Stimulated activated CD4-positive, alpha-beta T cell treated with anti-CD3 and anti-CD28 coated beads, Interleukin-2, amount 100 ng/mL, for 4 hours (primary cell): Measurements from ENCODE around the gene ALDH8A1.

Experiments used
- DNase-seq: peaks from one replicate; pipeline ENCODE4 v3.0.0-alpha.2; 2020; ENCODE audit warnings: low read depth

The ALDH8A1 gene, protein sequence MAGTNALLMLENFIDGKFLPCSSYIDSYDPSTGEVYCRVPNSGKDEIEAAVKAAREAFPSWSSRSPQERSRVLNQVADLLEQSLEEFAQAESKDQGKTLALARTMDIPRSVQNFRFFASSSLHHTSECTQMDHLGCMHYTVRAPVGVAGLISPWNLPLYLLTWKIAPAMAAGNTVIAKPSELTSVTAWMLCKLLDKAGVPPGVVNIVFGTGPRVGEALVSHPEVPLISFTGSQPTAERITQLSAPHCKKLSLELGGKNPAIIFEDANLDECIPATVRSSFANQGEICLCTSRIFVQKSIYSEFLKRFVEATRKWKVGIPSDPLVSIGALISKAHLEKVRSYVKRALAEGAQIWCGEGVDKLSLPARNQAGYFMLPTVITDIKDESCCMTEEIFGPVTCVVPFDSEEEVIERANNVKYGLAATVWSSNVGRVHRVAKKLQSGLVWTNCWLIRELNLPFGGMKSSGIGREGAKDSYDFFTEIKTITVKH

DNA sequence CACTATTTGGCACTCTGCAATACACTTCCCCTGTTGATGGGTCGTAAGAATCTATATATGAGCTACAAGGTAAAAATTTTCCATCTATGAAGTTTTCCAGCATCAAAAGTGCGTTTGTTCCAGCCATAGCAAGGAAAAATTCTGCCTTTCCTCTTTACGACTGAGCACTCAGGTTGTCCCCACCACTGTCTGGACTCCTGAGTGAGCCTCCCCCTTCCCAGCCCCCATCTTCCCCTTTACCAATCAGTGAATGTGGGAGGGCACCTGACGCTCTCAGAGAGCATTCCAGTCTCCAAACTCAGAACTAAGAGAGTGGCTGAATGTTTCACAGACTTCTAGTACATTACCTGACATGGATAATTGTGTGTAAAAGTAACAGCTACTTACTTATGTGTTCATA lies at the start of gene ALDH8A1:
ALDH8A1 (minus strand) TSS at position 175 of the 400 bp plus-strand sequence; CDS start at position 127, 48 bp downstream.
- DNase-seq: no peak

DNA sequence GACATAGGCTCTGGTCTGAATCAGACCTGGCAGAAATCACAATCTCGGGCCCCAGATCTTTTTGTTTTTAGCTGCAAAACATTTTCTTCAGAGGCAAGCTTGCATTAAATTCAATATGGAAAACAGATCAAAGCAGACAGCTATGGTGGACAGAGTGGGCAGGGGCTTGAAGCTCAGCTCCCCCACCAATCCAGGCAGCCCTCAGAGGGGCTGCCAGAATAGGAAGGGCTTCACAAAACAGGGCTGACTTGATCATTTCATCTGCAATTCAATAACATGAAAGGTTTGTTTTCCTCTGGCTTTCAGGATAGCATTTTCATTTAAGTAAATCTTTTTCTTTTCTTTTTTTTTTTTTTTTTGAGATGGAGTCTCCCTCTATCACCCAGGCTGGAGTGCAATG lies 49.2 kb upstream of the ALDH8A1 start:
- no peak for DNase-seq

DNA sequence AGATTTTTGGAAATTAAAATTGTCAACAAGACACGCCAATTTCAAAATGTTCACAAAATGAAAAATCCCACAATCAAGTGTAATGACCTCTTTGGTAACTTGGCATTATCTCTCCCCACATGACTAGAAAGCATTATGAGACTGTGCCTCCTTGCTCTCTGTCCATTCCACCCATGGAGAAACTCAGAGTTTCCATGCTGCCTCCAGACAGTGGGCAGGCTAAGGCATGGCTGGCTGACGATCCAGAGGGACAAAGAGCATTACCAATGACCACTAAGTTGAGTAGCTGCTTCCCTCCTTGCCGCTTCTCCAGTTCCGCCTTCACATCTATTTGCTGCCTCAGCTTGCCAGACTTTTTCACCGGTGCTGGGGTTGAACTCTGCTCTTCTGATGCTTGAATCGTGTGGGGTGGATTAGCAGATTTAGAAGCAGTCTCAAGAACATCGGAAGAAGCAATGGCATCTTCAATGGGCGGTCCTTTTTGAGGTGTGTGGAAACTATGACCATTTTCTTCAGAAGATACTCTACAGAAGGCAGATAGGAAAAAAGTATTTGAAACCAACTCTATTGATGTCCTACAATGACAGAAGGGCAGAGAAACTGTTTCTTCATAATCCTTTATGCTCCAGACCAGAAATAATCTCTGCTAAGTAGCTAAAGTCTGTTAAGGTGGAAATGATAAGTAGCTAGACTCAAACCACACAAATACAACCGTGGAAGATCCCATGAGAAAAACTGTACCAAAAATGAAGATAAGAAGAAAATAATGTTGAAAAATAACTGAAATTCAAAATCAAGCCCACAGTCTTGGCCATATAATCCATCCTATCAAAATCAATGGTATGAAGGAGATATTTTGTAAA lies 47.5 kb upstream of the ALDH8A1 start:
- DNase-seq: no peak

- no peak for DNase-seq
Observed at GRCh38 chr6:134995536-134995935, 45.6 kb upstream of the ALDH8A1 start.

DNA sequence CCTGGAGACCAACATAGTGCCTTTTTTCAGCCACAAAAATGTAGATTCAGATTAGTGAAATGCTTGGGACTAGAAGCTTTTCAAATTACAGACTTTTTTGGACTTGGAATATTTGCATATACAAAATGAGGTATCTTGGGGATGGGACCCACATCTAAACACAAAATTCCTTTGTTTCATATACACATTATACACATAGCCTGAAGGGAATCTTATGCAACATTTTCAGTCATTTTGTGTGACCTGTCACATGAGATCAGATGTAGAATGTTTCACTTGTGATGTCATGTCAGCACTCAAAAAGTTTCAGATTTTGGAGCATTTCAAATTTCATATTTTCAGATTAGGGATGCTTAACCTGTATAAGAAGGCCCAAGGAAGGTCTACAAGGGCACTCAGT lies 44.5 kb upstream of the ALDH8A1 start:
- DNase-seq: no peak

DNA sequence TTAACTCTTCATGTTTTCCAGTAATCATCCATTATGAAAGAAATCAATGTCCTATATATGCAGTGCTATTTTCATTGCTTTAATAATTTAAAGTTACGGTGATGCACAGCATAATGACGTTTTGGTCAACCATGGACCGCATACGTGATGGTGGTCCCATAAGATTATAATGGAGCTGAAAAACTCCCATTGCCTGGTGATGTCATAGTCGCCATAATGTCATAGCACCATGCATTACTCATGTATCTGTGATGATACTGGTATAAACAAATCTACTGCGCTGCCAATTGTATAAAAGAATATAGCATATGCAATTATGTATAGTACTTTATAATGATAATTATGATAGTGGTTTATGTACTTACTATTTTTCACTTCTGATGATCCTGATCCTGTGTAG lies 42.3 kb upstream of the ALDH8A1 start:
- no peak for DNase-seq

DNA sequence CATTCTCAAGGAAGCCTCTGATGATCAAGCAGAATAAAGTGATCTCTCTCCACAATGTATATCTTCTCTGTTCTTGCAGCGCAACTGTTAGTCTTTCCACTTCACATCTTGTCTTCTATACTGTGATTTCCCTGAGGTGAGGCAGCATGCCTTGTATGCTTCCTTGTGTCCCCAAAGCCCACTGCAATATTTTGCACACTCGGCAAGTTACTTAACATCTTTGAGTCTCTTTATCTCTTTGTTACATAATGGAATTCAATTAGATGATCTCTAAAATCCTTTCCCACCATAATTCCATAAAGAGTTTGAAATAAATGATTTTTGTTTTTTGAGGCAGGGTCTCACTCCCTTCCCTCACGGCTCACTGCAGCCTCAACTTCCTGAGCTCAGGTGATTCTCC lies 40.4 kb upstream of the ALDH8A1 start:
- DNase-seq: no peak

DNA sequence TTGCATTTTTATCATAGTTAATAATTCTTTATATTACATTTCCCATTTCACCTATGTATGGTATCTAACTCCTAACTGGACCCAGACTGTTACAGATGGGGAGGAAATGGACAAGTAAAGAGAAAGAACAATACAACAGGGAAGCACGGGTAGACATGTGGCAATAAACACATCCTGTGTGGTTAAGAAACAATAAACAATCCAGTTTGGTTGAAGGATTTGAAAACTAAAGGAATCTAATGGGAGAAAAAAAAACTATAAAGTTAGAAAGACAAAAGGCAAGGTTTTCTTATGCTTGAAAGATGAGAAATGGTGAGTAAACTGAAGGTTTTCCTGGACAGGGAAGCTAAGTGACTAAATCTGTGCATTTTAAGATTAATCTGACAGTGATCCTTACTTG lies 34.9 kb upstream of the ALDH8A1 start:
- no peak for DNase-seq

DNA sequence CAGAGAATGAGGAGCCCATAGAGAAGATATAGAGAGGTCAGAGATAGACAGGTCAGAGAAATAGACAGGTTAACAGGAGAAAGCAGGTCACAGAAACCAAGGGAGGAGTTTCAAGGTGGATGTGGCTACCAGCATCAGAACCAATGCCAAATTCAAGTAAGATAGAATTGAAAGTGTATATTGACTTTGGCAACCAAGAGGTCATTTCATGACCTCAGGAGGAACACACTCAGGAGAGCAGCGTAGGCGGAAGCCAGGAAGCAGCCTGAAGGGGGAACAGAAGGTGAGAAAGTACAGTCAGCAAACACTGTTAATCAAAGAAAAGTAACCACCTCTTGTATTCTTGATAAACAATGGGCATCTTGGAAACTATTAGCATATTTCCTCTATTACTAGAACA lies 33.9 kb upstream of the ALDH8A1 start:
- DNase-seq: no peak

GRCh38 chr6:134982161-134982560 lies 32.3 kb upstream of the ALDH8A1 start:
- no peak for DNase-seq

DNA sequence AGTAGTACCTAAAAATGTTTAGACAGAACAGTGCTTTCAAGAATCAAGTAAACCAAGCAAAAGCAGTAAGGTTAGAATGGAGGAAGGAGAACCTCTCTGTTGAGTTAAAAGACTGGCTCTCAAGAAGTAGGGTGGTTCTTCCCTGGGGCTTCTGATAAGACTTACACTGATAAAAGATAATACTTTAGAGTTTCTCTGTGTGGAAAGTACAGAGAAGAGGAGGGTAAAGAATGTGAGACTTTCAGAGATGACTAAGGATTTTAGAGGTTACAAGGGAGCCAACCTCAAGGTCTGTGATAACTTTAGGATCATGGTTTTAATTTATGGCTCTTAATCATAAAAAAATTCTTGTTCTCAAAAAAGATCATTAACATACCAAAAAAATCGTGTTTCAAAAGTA lies 30.9 kb upstream of the ALDH8A1 start:
- no peak for DNase-seq

GRCh38 chr6:134979142-134979541 lies 29.2 kb upstream of the ALDH8A1 start:
- DNase-seq: no peak

DNA sequence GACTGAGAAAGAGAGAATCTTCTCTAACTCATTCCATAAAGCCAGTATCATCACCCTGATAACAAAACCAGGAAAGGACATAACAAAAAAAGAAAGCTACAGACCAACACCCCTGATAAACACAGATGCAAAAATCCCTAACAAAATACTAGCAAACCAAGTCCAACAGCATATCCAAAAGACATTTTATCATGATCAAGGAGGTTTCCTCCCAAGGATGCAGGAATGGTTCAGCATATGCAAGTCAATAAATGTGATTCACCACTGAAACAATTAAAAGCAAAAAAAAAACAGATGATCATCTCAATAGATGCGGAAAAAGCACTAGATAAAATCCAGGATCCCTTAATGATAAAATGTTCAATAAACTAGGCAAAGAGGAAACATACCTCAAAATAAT lies 24.5 kb upstream of the ALDH8A1 start:
- DNase-seq: no peak

- DNase-seq: no peak
Observed at GRCh38 chr6:134967711-134968110, 17.8 kb upstream of the ALDH8A1 start.

GRCh38 chr6:134964451-134965203 lies 14.7 kb upstream of the ALDH8A1 start:
- no peak for DNase-seq

- no peak for DNase-seq
Observed at GRCh38 chr6:134962421-134962820, 12.5 kb upstream of the ALDH8A1 start.

DNA sequence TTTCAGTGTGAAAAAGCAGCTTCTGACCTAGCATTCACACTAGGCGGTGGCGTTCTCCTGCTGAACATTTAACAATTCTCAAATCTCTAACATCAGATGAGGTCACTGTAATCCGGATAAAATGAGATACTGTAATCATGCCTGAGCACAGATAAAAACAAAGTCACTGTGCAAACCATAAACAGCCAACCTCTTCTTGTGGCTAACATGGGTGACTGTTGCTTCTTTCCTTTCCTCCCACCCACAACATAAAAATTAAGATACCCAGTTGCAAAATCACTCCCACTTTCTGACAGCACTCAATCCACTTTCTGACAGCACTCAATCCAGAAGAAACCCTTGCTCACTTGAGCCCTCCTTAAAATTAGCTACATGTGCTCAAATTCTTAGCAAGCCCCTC lies 11.5 kb upstream of the ALDH8A1 start:
- no peak for DNase-seq

- DNase-seq: no peak
Observed at GRCh38 chr6:134959603-134960002, 9.7 kb upstream of the ALDH8A1 start.

DNA sequence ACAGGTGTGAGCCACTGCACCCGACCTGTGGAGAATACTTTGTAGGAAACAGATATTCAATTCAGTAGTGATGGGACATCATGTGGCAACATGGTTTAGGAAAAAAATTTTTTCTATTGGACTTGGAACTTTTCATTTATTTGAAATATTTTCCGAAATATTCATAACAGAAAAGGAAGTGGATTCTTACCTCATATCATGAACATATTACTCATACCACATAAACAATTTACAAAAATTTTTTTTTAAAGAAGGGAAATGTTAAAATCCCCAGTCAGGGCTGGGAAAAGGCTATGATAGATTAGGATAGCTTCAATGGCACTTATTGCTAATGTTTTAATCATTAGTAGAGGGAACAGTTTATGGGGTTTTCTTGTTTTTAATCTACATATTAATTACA lies 6.8 kb upstream of the ALDH8A1 start:
- DNase-seq: no peak

- DNase-seq: no peak
Observed at GRCh38 chr6:134956032-134956431, 6.1 kb upstream of the ALDH8A1 start.

DNA sequence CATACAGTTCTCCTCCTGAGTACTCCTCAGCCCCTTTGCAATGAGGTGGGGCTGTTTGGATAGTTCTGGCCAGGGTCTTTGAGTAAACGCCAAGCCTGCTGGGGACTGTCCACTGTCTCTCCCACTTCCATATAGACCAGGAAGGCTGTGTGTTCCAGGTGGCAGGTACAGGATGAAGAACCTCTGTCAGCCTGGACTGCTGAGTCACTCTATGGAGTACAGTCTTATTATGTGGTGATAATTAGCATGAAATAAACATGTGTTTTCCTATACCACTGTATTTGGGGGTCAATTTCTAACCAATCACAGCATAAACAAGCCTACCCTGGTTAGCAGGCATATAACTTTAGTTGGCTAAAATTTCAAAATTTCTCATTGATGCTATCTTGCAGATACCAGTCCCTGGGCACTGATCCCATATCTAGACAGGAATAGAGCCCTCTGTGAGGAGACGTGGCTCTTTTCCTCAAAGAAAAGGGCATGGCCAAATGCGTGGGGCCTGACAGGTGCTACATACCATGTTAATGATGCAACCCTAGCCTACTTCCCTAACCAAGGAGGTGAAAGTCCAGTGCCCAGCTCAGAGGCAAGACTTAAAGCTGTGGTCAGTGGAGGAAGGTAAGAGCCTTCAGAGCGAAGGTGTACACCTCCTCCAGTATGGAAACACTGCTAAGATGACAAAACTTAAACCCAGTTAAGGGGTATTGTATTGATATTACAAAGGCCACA lies 4.5 kb upstream of the ALDH8A1 start:
- DNase-seq: no peak
